Mucosa of rectum (tissue), 2 donors: ENCODE results near the gene PSMC4.
"Not testable (repeated sequence)": the region's sequence is repeated elsewhere in the genome, so short reads cannot be mapped to it uniquely, and the experiment has no call there.

Experiments used
- H3K27ac ChIP-seq, 2 donors: one replicate each; pipeline ENCODE4 v1.7.0; 2013; ENCODE audit warnings: inconsistent platforms in 2 of 2, low read depth in 2 of 2, low read length in 2 of 2
- H3K27me3 ChIP-seq, 2 donors: one replicate each; pipeline ENCODE4 v1.7.0; 2013; ENCODE audit warnings: low read length in 2 of 2; ENCODE audit not compliant: control insufficient read depth in 2 of 2, insufficient read depth in 2 of 2
- H3K36me3 ChIP-seq, 2 donors: one replicate each; pipeline ENCODE4 v1.7.0; 2013; ENCODE audit warnings: low read length in 2 of 2; ENCODE audit not compliant: control insufficient read depth in 2 of 2, insufficient read depth in 2 of 2
- H3K4me1 ChIP-seq, 2 donors: one replicate each; pipeline ENCODE4 v1.7.0; 2013; ENCODE audit warnings: low read length in 2 of 2, mild to moderate bottlenecking in 1 of 2; ENCODE audit not compliant: control insufficient read depth in 2 of 2, insufficient read depth in 2 of 2
- H3K4me3 ChIP-seq, 2 donors: one replicate each; pipeline ENCODE4 v1.7.0; 2013; ENCODE audit warnings: low read length in 2 of 2
- H3K9ac ChIP-seq, 2 donors: one replicate each; pipeline ENCODE4 v1.7.0; 2013; ENCODE audit warnings: low read length in 2 of 2, low read depth in 1 of 2, mild to moderate bottlenecking in 1 of 2
- H3K9me3 ChIP-seq, 2 donors: one replicate each; pipeline ENCODE4 v1.7.0; 2013; ENCODE audit warnings: low read length in 2 of 2; ENCODE audit not compliant: control insufficient read depth in 2 of 2
- donor health status: healthy.
- donor health status: Normal muscosa, but diverticular disease.

Gene PSMC4

GRCh38 chr19:39959407-39959806 is 11.6 kb upstream of the PSMC4 start:
- not testable (repeated sequence) for H3K9me3 ChIP-seq, H3K27ac ChIP-seq, H3K36me3 ChIP-seq, H3K27me3 ChIP-seq, H3K9ac ChIP-seq, H3K4me3 ChIP-seq, H3K4me1 ChIP-seq

DNA sequence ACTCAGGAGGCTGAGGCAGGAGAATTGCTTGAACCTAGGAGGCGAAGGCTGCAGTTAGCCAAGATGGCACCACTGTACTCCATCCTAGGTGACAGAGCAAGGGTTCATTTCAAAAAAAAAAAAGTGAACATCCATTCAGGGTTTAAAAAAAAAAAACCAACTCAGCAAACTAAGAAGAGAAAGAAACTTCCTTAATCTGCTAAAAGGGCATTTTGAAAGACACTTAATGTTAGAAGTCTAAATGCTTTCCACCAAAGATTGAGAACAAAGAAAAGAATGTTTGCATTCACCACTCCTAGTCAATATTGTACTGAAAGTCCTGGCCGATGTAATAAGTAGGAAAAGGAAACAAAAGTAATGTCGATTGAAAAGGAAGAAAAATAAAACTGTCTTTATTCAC is 7.1 kb upstream of the PSMC4 start:
- no peaks in the 10 kb centered on the region for H3K27me3 ChIP-seq

DNA sequence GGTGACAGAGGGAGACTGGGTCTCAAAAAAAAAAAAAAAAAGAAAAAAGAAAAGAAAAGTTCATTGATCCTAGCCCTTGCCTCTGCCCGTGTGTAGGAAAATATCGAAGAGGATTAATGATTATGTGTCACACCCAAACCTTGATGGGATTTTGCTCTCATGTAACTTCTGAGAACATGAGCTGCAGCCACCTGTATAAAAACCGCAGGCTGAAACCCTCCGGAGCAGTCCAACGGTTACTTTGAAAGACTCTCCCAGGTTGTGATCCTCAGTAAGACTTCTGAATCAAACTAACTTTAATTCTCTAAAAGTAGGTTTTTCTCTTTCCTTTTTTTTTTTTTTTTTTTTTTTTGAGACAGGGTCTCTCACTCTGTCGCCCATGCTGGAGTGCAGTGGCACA is 4.3 kb upstream of the PSMC4 start:
- no peak overlapping the region for H3K9ac ChIP-seq
- no peak overlapping the region for H3K4me3 ChIP-seq
- H3K9me3 ChIP-seq = no peaks in the 10 kb centered on the region
- H3K27me3 ChIP-seq = no peaks in the 10 kb centered on the region
- H3K36me3 ChIP-seq = no peaks in the 10 kb centered on the region
- no peak overlapping the region for H3K27ac ChIP-seq
- H3K4me1 ChIP-seq = peaks cover 0 to 15% of the 10 kb centered on the region in 2 donors

More for the DNA sequence above, 7.1 kb upstream of the PSMC4 start:
- Histone ChIP-seq H3K36me3 (no peaks in the 10 kb centered on the region), H3K27ac (no peak overlapping the region), H3K9ac (no peak overlapping the region), H3K4me1 (no peaks in the 10 kb centered on the region), H3K4me3 (no peak overlapping the region), H3K9me3 (no peaks in the 10 kb centered on the region)

- Histone ChIP-seq H3K27ac (no peak overlapping the region), H3K4me1 (peaks cover 0 to 21% of the 10 kb centered on the region in 2 donors)
Observed at GRCh38 chr19:39967561-39967960, 3.4 kb upstream of the PSMC4 start.

GRCh38 chr19:39968789-39969188 is 2.2 kb upstream of the PSMC4 start:
- no peaks in the 10 kb centered on the region for H3K27me3 ChIP-seq
- no peak overlapping the region for H3K4me3 ChIP-seq
- H3K27ac ChIP-seq = peak overlapping the region in 1 of 2 donors; percentile 92
- H3K9me3 ChIP-seq = no peaks in the 10 kb centered on the region
- peaks cover 0 to 21% of the 10 kb centered on the region in 2 donors for H3K4me1 ChIP-seq
- no peak overlapping the region for H3K9ac ChIP-seq
- H3K36me3 ChIP-seq = peaks cover 6 to 9% of the 10 kb centered on the region in 2 donors

More at GRCh38 chr19:39967561-39967960, 3.4 kb upstream of the PSMC4 start:
- H3K9ac ChIP-seq = no peak overlapping the region
- no peaks in the 10 kb centered on the region for H3K36me3 ChIP-seq
- no peaks in the 10 kb centered on the region for H3K27me3 ChIP-seq
- no peaks in the 10 kb centered on the region for H3K9me3 ChIP-seq
- no peak overlapping the region for H3K4me3 ChIP-seq

- Histone ChIP-seq H3K27ac (peak overlapping the region in 1 of 2 donors; percentile 92), H3K4me3 (no peak overlapping the region), H3K4me1 (peaks cover 0 to 21% of the 10 kb centered on the region in 2 donors), H3K9me3 (no peaks in the 10 kb centered on the region), H3K27me3 (no peaks in the 10 kb centered on the region), H3K9ac (peak overlapping the region in 1 of 2 donors; percentile 33), H3K36me3 (peaks cover 9 to 14% of the 10 kb centered on the region in 2 donors)
Observed at GRCh38 chr19:39969266-39969665, 1.7 kb upstream of the PSMC4 start.

DNA sequence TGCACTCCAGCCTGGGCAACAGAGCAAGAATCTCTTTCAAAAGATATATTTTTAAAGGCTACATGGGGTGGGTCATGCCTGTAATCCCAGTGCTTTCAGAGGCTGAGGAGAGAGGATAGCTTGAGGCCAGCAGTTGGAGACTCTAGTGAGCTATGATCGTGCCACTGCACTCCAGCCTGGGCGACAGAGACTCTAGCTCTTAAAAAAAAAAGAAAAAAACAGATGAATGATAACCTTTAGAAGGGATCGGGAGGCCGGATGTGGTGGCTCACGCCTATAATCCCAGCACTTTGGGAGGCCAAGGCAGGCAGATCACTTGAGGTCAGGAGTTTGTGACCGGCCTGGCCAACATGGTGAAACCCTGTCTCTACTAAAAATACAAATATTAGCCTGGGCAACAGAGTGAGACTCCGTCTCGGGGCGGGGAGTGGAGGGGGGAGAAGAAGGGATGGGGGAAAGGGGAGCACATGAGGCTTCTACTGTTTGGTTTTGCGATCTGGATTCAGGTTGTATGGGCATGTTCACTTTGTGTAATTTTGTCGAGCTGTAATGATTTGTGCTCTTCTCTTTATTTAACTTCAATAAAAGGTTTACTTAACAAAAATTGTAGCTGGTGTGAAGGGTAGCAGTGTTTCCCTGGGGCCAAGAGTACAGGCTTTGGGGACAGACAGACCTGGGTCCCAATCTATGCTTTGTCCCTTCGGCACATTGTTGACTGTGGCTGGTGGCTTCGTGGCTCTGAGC is 1.1 kb upstream of the PSMC4 start:
- Histone ChIP-seq H3K36me3 (peaks cover 15 to 20% of the 10 kb centered on the region in 2 donors), H3K27ac (peak overlapping the region; percentile 92 to 93), H3K9me3 (no peaks in the 10 kb centered on the region), H3K27me3 (no peaks in the 10 kb centered on the region), H3K4me3 (peak overlapping the region; percentile 91 to 92), H3K4me1 (peaks cover 0 to 21% of the 10 kb centered on the region in 2 donors), H3K9ac (peak overlapping the region; percentile 96 to 98)

GRCh38 chr19:39970425-39970674 is 615 bp upstream of the PSMC4 start:
- Histone ChIP-seq H3K4me1 (peaks cover 0 to 21% of the 10 kb centered on the region in 2 donors), H3K27ac (peak overlapping the region; percentile 92 to 93)

GRCh38 chr19:39971380-39972035 is 543 bp downstream of the PSMC4 start:
- Histone ChIP-seq H3K27ac (peak overlapping the region; percentile 58 to 67), H3K4me1 (peaks cover 0 to 21% of the 10 kb centered on the region in 2 donors), H3K9ac (peak overlapping the region; percentile 86 to 96), H3K27me3 (no peaks in the 10 kb centered on the region), H3K36me3 (peaks cover 20 to 26% of the 10 kb centered on the region in 2 donors), H3K4me3 (peak overlapping the region; percentile 91 to 92), H3K9me3 (no peaks in the 10 kb centered on the region)

More at GRCh38 chr19:39970425-39970674, 615 bp upstream of the PSMC4 start:
- Histone ChIP-seq H3K27me3 (no peaks in the 10 kb centered on the region), H3K9ac (peak overlapping the region; percentile 96 to 98), H3K9me3 (no peaks in the 10 kb centered on the region), H3K36me3 (peaks cover 16 to 22% of the 10 kb centered on the region in 2 donors), H3K4me3 (peak overlapping the region; percentile 91 to 92)

DNA sequence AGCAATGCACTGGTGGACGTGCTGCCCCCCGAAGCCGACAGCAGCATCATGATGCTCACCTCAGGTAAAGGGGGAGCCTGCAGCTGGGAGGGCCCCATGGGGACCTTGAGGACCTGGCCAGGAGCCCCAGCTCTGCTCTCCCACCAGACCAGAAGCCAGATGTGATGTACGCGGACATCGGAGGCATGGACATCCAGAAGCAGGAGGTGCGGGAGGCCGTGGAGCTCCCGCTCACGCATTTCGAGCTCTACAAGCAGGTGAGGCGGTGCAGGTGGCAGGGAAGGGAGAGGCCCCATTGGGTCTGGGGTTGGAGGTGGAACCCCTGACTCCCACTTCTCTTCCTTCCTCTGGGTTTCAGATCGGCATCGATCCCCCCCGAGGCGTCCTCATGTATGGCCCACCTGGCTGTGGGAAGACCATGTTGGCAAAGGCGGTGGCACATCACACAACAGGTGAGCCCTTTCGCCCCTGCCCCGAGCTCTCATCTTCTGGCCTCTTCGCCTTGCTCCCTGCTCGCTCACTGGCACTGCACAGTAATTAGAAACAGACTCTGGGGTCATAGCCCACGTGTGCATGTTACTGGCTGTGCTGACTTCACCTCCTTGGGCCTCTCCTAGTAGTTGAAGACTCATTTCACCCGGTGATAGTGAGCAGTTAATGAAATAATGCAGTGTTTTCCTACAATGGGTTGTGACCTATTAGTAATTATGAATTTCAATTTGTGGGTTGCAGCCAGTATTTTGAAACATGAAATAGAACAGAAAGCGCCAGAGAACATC is 3.6 kb downstream of the PSMC4 start:
- H3K9ac ChIP-seq = no peak overlapping the region
- H3K9me3 ChIP-seq = no peaks in the 10 kb centered on the region
- no peaks in the 10 kb centered on the region for H3K27me3 ChIP-seq
- peaks cover 0 to 17% of the 10 kb centered on the region in 2 donors for H3K4me1 ChIP-seq
- no peak overlapping the region for H3K4me3 ChIP-seq
- H3K27ac ChIP-seq = no peak overlapping the region
- H3K36me3 ChIP-seq = peaks cover 35 to 39% of the 10 kb centered on the region in 2 donors
